Panc1 (cell line): ENCODE measurements around the gene ZFYVE1.
A peak's percentile ranks its signal among the peaks of the same experiment; 100 is the strongest.

Experiments used
- POLR2AphosphoS5 ChIP-seq: IDR thresholded peaks from 2 replicates; pipeline ENCODE4 v1.6.1; 2012; ENCODE audit warnings: mild to moderate bottlenecking, low read depth, low read length, moderate library complexity
- SIN3A ChIP-seq: IDR thresholded peaks from 2 replicates; pipeline ENCODE4 v1.6.1; 2012; ENCODE audit warnings: low read depth, mild to moderate bottlenecking, low read length, moderate library complexity, borderline replicate concordance; ENCODE audit not compliant: insufficient read depth
- TF ChIP-seq, protein P1 (sequence below): fragments of 450-650 bp; IDR thresholded peaks from 2 replicates; pipeline ENCODE4 v1.5.1; 2017; ENCODE audit warnings: mild to moderate bottlenecking
- TF ChIP-seq, protein P2 (sequence below), 2 experiments: IDR thresholded peaks; 2 replicates each; pipeline ENCODE4 v1.6.1; 2011 to 2012; ENCODE audit warnings: low read depth in 2 of 2, control low read depth in 1 of 2, low read length in 1 of 2, mild to moderate bottlenecking in 1 of 2, moderate library complexity in 1 of 2; ENCODE audit not compliant: insufficient read depth in 1 of 2

DNA sequence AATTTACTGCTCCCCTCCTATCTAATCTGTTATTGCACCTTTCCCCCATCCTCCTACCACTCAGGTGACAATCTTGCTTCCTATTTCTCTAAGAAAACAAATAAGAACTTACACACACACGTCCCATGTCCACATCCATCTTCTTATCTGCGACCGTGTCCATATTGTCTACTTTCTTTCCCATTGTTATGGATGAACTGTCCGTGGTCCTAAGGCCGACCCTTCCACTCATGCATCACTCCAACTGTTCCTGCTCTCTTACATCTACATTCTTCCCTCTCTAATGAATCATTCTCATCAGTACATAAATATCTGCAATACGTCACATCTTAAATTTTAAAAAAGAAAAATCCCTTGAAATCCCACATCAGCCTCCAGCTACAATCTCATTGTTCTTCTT lies 30.0 kb downstream of the ZFYVE1 start:
- TF ChIP-seq POLR2AphosphoS5: no peak
- TF ChIP-seq, protein P1, sequence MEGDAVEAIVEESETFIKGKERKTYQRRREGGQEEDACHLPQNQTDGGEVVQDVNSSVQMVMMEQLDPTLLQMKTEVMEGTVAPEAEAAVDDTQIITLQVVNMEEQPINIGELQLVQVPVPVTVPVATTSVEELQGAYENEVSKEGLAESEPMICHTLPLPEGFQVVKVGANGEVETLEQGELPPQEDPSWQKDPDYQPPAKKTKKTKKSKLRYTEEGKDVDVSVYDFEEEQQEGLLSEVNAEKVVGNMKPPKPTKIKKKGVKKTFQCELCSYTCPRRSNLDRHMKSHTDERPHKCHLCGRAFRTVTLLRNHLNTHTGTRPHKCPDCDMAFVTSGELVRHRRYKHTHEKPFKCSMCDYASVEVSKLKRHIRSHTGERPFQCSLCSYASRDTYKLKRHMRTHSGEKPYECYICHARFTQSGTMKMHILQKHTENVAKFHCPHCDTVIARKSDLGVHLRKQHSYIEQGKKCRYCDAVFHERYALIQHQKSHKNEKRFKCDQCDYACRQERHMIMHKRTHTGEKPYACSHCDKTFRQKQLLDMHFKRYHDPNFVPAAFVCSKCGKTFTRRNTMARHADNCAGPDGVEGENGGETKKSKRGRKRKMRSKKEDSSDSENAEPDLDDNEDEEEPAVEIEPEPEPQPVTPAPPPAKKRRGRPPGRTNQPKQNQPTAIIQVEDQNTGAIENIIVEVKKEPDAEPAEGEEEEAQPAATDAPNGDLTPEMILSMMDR: no peak
- TF ChIP-seq SIN3A: no peak
- TF ChIP-seq, protein P2, sequence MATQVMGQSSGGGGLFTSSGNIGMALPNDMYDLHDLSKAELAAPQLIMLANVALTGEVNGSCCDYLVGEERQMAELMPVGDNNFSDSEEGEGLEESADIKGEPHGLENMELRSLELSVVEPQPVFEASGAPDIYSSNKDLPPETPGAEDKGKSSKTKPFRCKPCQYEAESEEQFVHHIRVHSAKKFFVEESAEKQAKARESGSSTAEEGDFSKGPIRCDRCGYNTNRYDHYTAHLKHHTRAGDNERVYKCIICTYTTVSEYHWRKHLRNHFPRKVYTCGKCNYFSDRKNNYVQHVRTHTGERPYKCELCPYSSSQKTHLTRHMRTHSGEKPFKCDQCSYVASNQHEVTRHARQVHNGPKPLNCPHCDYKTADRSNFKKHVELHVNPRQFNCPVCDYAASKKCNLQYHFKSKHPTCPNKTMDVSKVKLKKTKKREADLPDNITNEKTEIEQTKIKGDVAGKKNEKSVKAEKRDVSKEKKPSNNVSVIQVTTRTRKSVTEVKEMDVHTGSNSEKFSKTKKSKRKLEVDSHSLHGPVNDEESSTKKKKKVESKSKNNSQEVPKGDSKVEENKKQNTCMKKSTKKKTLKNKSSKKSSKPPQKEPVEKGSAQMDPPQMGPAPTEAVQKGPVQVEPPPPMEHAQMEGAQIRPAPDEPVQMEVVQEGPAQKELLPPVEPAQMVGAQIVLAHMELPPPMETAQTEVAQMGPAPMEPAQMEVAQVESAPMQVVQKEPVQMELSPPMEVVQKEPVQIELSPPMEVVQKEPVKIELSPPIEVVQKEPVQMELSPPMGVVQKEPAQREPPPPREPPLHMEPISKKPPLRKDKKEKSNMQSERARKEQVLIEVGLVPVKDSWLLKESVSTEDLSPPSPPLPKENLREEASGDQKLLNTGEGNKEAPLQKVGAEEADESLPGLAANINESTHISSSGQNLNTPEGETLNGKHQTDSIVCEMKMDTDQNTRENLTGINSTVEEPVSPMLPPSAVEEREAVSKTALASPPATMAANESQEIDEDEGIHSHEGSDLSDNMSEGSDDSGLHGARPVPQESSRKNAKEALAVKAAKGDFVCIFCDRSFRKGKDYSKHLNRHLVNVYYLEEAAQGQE (IDR thresholded peaks at IDR 0.05; ENCODE audit: insufficient read depth in 1 of 2, low read depth in 2 of 2, low read length in 1 of 2): peak in 1 of 2 experiments; percentile 48; a peak in 1 of 4 replicates
